GM19455 (cell line): ENCODE data around the gene FANCI.

ENCODE experiments used
- ATAC-seq: cut with Tn5 transposase; IDR thresholded peaks from one replicate; pipeline ENCODE4 v1.9.1; 2021; ENCODE audit not compliant: unreplicated experiment

The FANCI gene

GRCh38 chr15:89243691-89244573 lies at the start of gene FANCI:
TSS of gene FANCI (plus strand) at chr15:89243979. CDS start at chr15:89247648, 3,669 bp downstream.
- ATAC-seq = peak; percentile 90

GRCh38 chr15:89194608-89195007 lies 49.2 kb upstream of the FANCI start:
- no peak for ATAC-seq

GRCh38 chr15:89195836-89196235 lies 47.9 kb upstream of the FANCI start:
- no peak for ATAC-seq

GRCh38 chr15:89196241-89196640 lies 47.5 kb upstream of the FANCI start:
- no peak for ATAC-seq

GRCh38 chr15:89196994-89197393 lies 46.8 kb upstream of the FANCI start:
- ATAC-seq = no peak

GRCh38 chr15:89197503-89197971 lies 46.2 kb upstream of the FANCI start:
- ATAC-seq = no peak

- no peak for ATAC-seq
Observed at GRCh38 chr15:89198196-89198595, 45.6 kb upstream of the FANCI start.

GRCh38 chr15:89198934-89199333 lies 44.8 kb upstream of the FANCI start:
- no peak for ATAC-seq

- ATAC-seq = no peak
Observed at GRCh38 chr15:89199746-89200145, 44.0 kb upstream of the FANCI start.

GRCh38 chr15:89200182-89200581 lies 43.6 kb upstream of the FANCI start:
- no peak for ATAC-seq

GRCh38 chr15:89201465-89202005 lies 42.2 kb upstream of the FANCI start:
- ATAC-seq = no peak

- no peak for ATAC-seq
Observed at GRCh38 chr15:89203705-89204273, 40.0 kb upstream of the FANCI start.

- ATAC-seq = no peak
Observed at GRCh38 chr15:89205991-89206585, 37.7 kb upstream of the FANCI start.

GRCh38 chr15:89206908-89207331 lies 36.9 kb upstream of the FANCI start:
- peak; percentile 85 for ATAC-seq

GRCh38 chr15:89208256-89208655 lies 35.5 kb upstream of the FANCI start:
- ATAC-seq = no peak

GRCh38 chr15:89209057-89209456 lies 34.7 kb upstream of the FANCI start:
- no peak for ATAC-seq

GRCh38 chr15:89211678-89212170 lies 32.1 kb upstream of the FANCI start:
- no peak for ATAC-seq

GRCh38 chr15:89215627-89216026 lies 28.2 kb upstream of the FANCI start:
- no peak for ATAC-seq

- ATAC-seq = no peak
Observed at GRCh38 chr15:89217031-89217430, 26.7 kb upstream of the FANCI start.

- no peak for ATAC-seq
Observed at GRCh38 chr15:89217686-89218376, 25.9 kb upstream of the FANCI start.

- no peak for ATAC-seq
Observed at GRCh38 chr15:89218531-89218930, 25.2 kb upstream of the FANCI start.
